GM12878 (cell line): ENCODE measurements around the gene COPZ1. TPM values are rescaled to one million over a fixed set of nuclear protein-coding genes. Genes with fewer than 3 reads are reported as not detected.

Source experiments
- ATAC-seq: fragments of 200-7000 bp; cut with Tn5 transposase; 3 replicates; pipeline ENCODE4 v1.9.1; 2020; ENCODE audit warnings: mild to moderate bottlenecking, moderate library complexity
- BruUV-seq: library from RNA; stranded (reverse); fragments of 400-500 nt; replicated peaks from 2 replicates; lab custom pipeline; 2021; lab: Mats Ljungman, UMichigan
- CTCF ChIA-PET: fragments of 300-600 bp; sonication (Branson Sonifier 250); formaldehyde crosslinking; extraction: SDS; loops from one replicate; lab custom pipeline; 2021; ENCODE audit warnings: inconsistent platforms; lab: Yijun Ruan, JAX
- POLR2A ChIA-PET: fragments of 350-600 bp; formaldehyde crosslinking; extraction: SDS; loops from one replicate; lab custom pipeline; 2021; ENCODE audit warnings: inconsistent platforms; lab: Charles Lee
- RAD21 ChIA-PET: fragments of 300-600 bp; sonication (Branson Sonifier 250); formaldehyde crosslinking; loops from one replicate; lab custom pipeline; 2023; ENCODE audit warnings: antibody characterized with exemption; ENCODE audit not compliant: unreplicated experiment; lab: Charles Lee
- SMC1A ChIA-PET: fragments of 300-600 bp; sonication (Branson Sonifier 250); formaldehyde crosslinking; loops from one replicate; lab custom pipeline; 2023; ENCODE audit not compliant: unreplicated experiment, uncharacterized antibody; lab: Charles Lee
- DNase-seq: peaks from one replicate; pipeline ENCODE4 v3.0.0-alpha.2; 2011; ENCODE audit warnings: low read depth, low spot score
- FAIRE-seq: peaks from 3 replicates; lab custom pipeline; 2011; peaks lifted over from hg19 to GRCh38; lab: Jason Lieb, UNC
- H2AFZ ChIP-seq: 2 replicates; pipeline ENCODE4 v1.6.0; 2011; ENCODE audit warnings: low read depth, low read length, control low read depth; ENCODE audit not compliant: control insufficient read depth
- H3K27ac ChIP-seq: 2 replicates; pipeline ENCODE4 v1.5.1; 2011; ENCODE audit warnings: control low read depth; ENCODE audit not compliant: control insufficient read depth, insufficient read depth
- H3K27me3 ChIP-seq, 2 experiments: replicated peaks in 1 of 2; 2 replicates each; pipeline versions ENCODE4 v1.6.0 to v1.6.1; 2011; ENCODE audit warnings: low read length in 1 of 2; ENCODE audit not compliant: control insufficient read depth in 2 of 2, insufficient read depth in 2 of 2
- H3K36me3 ChIP-seq, 2 experiments: 2 replicates each; pipeline ENCODE4 v1.5.1; 2011; ENCODE audit warnings: low read length in 1 of 2; ENCODE audit not compliant: control insufficient read depth in 2 of 2, insufficient read depth in 2 of 2
- H3K4me1 ChIP-seq: 2 replicates; pipeline ENCODE4 v1.6.1; 2011; ENCODE audit warnings: mild to moderate bottlenecking, low read length, moderate library complexity, mixed read lengths; ENCODE audit not compliant: control insufficient read depth, insufficient read depth
- H3K4me2 ChIP-seq: 2 replicates; pipeline ENCODE4 v1.6.0; 2011; ENCODE audit warnings: control low read depth; ENCODE audit not compliant: control insufficient read depth, insufficient read depth
- H3K4me3 ChIP-seq: fragments of 200-600 bp; sonication (generic); 2 replicates; pipeline ENCODE4 v1.5.1; 2016
- H3K79me2 ChIP-seq: 2 replicates; pipeline ENCODE4 v1.6.0; 2011; ENCODE audit warnings: low read length; ENCODE audit not compliant: control insufficient read depth, insufficient read depth
- H3K9ac ChIP-seq: 2 replicates; pipeline ENCODE4 v1.8.0; 2011; ENCODE audit warnings: low read length, control low read depth, mixed read lengths; ENCODE audit not compliant: control insufficient read depth, insufficient read depth
- H3K9me3 ChIP-seq: replicated peaks from 3 replicates; pipeline ENCODE4 v1.5.1; 2011; ENCODE audit warnings: mild to moderate bottlenecking, low read length; ENCODE audit not compliant: control insufficient read depth, insufficient read depth
- H4K20me1 ChIP-seq: 2 replicates; pipeline ENCODE4 v1.6.0; 2011; ENCODE audit not compliant: control insufficient read depth, insufficient read depth
- BCLAF1 ChIP-seq: fragments of 450-650 bp; IDR thresholded peaks from 2 replicates; pipeline ENCODE4 v1.6.1; 2017; ENCODE audit warnings: antibody characterized with exemption, mild to moderate bottlenecking, moderate library complexity
- FOXM1 ChIP-seq: IDR thresholded peaks from 2 replicates; pipeline ENCODE4 v1.6.1; 2012; ENCODE audit warnings: low read depth, mild to moderate bottlenecking, inconsistent platforms, low read length, moderate library complexity
- KAT2A ChIP-seq: conservative IDR thresholded peaks from 2 replicates; pipeline ENCODE4 v1.6.1; 2011; ENCODE audit warnings: low read depth, low read length; ENCODE audit not compliant: control insufficient read depth
- NFIC ChIP-seq: IDR thresholded peaks from 2 replicates; pipeline ENCODE4 v1.6.1; 2012; ENCODE audit warnings: low read depth, mild to moderate bottlenecking, inconsistent platforms, low read length, moderate library complexity
- NR2C2 ChIP-seq: IDR thresholded peaks from 2 replicates; pipeline ENCODE4 v1.6.1; 2011; ENCODE audit warnings: borderline replicate concordance, low read depth; ENCODE audit not compliant: control insufficient read depth, insufficient read length
- SIX5 ChIP-seq: IDR thresholded peaks from 2 replicates; pipeline ENCODE4 v1.6.1; 2011; ENCODE audit warnings: mild to moderate bottlenecking, low read depth, low read length, moderate library complexity; ENCODE audit not compliant: severe bottlenecking
- SMAD5 ChIP-seq: IDR thresholded peaks from 2 replicates; pipeline ENCODE4 v1.6.1; 2016; ENCODE audit warnings: antibody characterized with exemption, low read depth
- SREBF2 ChIP-seq: IDR thresholded peaks from 2 replicates; pipeline ENCODE4 v1.6.1; 2012; ENCODE audit warnings: mild to moderate bottlenecking, low read length
- WGBS: methylation state at CpG from one replicate; pipeline ENCODE4 v1.1.6; 2016; ENCODE audit warnings: low lambda C conversion rate; ENCODE audit not compliant: insufficient replicate concordance, insufficient coverage; ENCODE audit errors: missing lambda C conversion rate; 5-methylcytosine and 5-hydroxymethylcytosine counted together
- in situ Hi-C: fragments of 300-500 bp; cut with MboI; formaldehyde crosslinking; loops from 9 replicates; pipeline ENCODE4 v1.14.3; 2018; ENCODE audit warnings: mixed read lengths
- intact Hi-C: fragments of 100-400 bp; cut with micrococcal nuclease; formaldehyde crosslinking; loops from one replicate; pipeline ENCODE4 v1.14.2; 2022; ENCODE audit not compliant: unreplicated experiment
- polyA plus RNA-seq, 11 experiments: library from polyadenylated mRNA; depleted of rRNA in 4 of 11; unstranded in 6 of 11; stranded (reverse) in 5 of 11; fragments of >200 nt; fragmentation: Nextera tagmentation in 4 of 11; fragmentation: Illumina TruSeq in 1 of 11; extraction: Ambion mirVana in 4 of 11; extraction: Trizol in 1 of 11; gene quantifications; 1 replicate in 1 of 11; 2 replicates in 10 of 11; pipeline versions ENCODE4 v1.2.1 to v1.2.3, GENCODE V29; 2011 to 2016; ENCODE audit warnings: inconsistent platforms in 2 of 11, missing spikeins in 2 of 11, low read depth in 1 of 11
- total RNA-seq, 4 experiments: library from RNA; depleted of rRNA in 3 of 4; stranded (reverse); fragments of >200 nt in 3 of 4; fragmentation: Illumina TruSeq in 1 of 4; extraction: Trizol in 1 of 4; gene quantifications; 2 replicates each; pipeline versions ENCODE4 v1.2.1 to v1.2.3, GENCODE V29; 2013 to 2021
- TF ChIP-seq, protein P1 (sequence below): IDR thresholded peaks from 2 replicates; pipeline ENCODE4 v1.6.1; 2012; ENCODE audit warnings: low read depth, low read length, improper control_type of control experiment

The COPZ1 gene
- total and polyA plus RNA-seq, 10 of the 15 experiments (the other 5 are each of a cell fraction or from before 2014, with no cell fraction given), result 112 to 378 (median 184) TPM

DNA sequence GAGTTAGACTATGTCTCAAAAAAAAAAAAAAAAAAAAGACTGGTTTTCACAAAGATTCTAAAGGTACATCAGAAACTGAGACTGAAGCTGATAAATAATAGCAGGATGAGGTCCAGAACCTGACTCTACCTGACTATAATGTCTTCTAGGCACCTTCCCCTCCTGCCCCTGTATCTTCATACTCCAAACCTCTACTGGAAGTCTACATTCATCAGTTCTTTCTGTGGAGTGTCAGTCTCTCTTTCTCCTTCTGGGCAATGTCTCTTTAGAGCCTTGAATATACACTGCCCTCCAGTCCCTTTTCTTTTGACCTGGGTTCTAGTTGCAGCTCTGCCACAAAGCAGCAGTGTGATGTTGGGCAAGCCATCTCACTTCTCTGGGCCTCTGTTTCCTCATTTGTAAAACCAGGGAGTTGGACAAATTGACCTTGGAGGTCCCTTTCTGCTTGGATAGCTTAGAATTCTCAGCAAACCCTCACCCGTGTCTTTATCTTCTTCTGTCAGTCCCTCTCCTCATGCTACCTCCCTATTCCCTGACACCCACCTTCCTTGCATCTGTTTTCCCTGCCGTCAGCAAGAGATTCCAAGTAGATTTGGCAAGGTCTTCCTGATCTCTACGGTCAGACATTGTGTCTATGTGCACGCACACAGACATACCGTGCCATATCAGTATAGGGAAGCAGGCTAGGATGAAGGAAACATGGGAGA, 28.4 kb upstream of the COPZ1 start:
- H3K27me3 ChIP-seq, result peaks cover 12 to 18% of the 10 kb centered on the region in 2 experiments
- ChIA-PET SMC1A (interaction anchor here (0.8 to 2.0 kb wide), 8 partner anchors 10 to 84 kb away, joined by 3 to 8 read pairs (median 4); no protein-coding TSS in a partner anchor), CTCF (interaction anchor here (1.0 to 9.5 kb wide), 9 partner anchors 16 to 84 kb away, joined by 3 to 116 read pairs (median 29); partner anchors contain the start of genes CBX5, COPZ1 and HNRNPA1)
- H3K36me3 ChIP-seq, result no peaks in the 10 kb centered on the region
- no peak overlapping the region for H3K27ac ChIP-seq
- H3K4me2 ChIP-seq, result no peak overlapping the region
- H4K20me1 ChIP-seq, result no peaks in the 10 kb centered on the region
- no peaks in the 10 kb centered on the region for H3K9me3 ChIP-seq
- WGBS, result 50% methylated on average over 5 of the region's 5 CpGs
- no peak for DNase-seq
- H3K4me3 ChIP-seq, result no peak overlapping the region
- no peak for ATAC-seq
- in situ Hi-C loops, result loop anchor here (5.0 kb wide), 1 partner anchor 66 kb away; the partner anchor contains the start of gene GPR84
- H3K9ac ChIP-seq, result no peak overlapping the region
- no peak overlapping the region for H2AFZ ChIP-seq
- TF ChIP-seq KAT2A, result no peak
- TF ChIP-seq NR2C2, result no peak
- no peak for TF ChIP-seq FOXM1
- TF ChIP-seq SIX5, result no peak
- no peak for TF ChIP-seq SREBF2
- TF ChIP-seq, protein P1, sequence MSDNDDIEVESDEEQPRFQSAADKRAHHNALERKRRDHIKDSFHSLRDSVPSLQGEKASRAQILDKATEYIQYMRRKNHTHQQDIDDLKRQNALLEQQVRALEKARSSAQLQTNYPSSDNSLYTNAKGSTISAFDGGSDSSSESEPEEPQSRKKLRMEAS, result no peak
- no peak for TF ChIP-seq NFIC
- no peak for TF ChIP-seq SMAD5
- no peak for TF ChIP-seq BCLAF1
- TF ChIP-seq, all 136 proteins: peak for 0
- no peak for FAIRE-seq
- ChIA-PET POLR2A (interaction anchor here (0.6 to 1.3 kb wide), 3 partner anchors 10 to 711 kb away, joined by 3 to 4 read pairs (median 3); no protein-coding TSS in a partner anchor), RAD21 (interaction anchor here (0.7 to 3.1 kb wide), 3 partner anchors 28 to 137 kb away, joined by 3 to 14 read pairs (median 4); partner anchors contain the start of gene COPZ1)
- intact Hi-C loops, result no loop called here
- Histone ChIP-seq H3K79me2 (no peaks in the 10 kb centered on the region), H3K4me1 (0 out of 2 replicates have a peak, but pooled peaks cover 3% of the 10 kb centered on the region)
- BruUV-seq, result no TSS peak
